HCT116 (cell line): ENCODE measurements around the gene INPP5E.

Source experiments
- ATF3 ChIP-seq: IDR thresholded peaks from 2 replicates; pipeline ENCODE4 v1.6.1; 2012
- CEBPB ChIP-seq: IDR thresholded peaks from 2 replicates; pipeline ENCODE4 v1.6.1; 2012; ENCODE audit warnings: low read depth
- CTCF ChIP-seq, 3 experiments: fragments of 200-600 bp in 1 of 3; sonication (generic) in 1 of 3; IDR thresholded peaks in 2 of 3; conservative IDR thresholded peaks in 1 of 3; 2 replicates each; pipeline ENCODE4 v1.5.1; 2012 to 2017; ENCODE audit warnings: low read depth in 2 of 3, low read length in 2 of 3, antibody characterized with exemption in 1 of 3, borderline replicate concordance in 1 of 3, control low read depth in 1 of 3, mild to moderate bottlenecking in 1 of 3, mixed read lengths in 1 of 3, mixed run types in 1 of 3, moderate library complexity in 1 of 3; ENCODE audit not compliant: insufficient read depth in 1 of 3
- EZH2 ChIP-seq: fragments of 200-600 bp; sonication (generic); IDR thresholded peaks from 2 replicates; pipeline ENCODE4 v1.6.1; 2017; ENCODE audit warnings: antibody characterized with exemption, mixed run types
- EZH2phosphoT487 ChIP-seq: fragments of 200-600 bp; IDR thresholded peaks from 2 replicates; pipeline ENCODE4 v1.6.1; 2018; ENCODE audit warnings: antibody characterized with exemption, borderline replicate concordance
- JUND ChIP-seq: IDR thresholded peaks from 2 replicates; pipeline ENCODE4 v1.6.1; 2012
- POLR2A ChIP-seq: IDR thresholded peaks from 2 replicates; pipeline ENCODE4 v1.7.0; 2011; ENCODE audit warnings: borderline replicate concordance; ENCODE audit not compliant: insufficient read depth, insufficient read length; ENCODE audit errors: extremely low read depth
- POLR2AphosphoS5 ChIP-seq: IDR thresholded peaks from 2 replicates; pipeline ENCODE4 v1.6.1; 2011; ENCODE audit warnings: mild to moderate bottlenecking, low read depth, low read length, moderate library complexity
- SIN3A ChIP-seq: IDR thresholded peaks from 2 replicates; pipeline ENCODE4 v1.6.1; 2012; ENCODE audit warnings: low read depth
- YY1 ChIP-seq: IDR thresholded peaks from 2 replicates; pipeline ENCODE4 v1.6.1; 2011; ENCODE audit warnings: low read length, low read depth, moderate library complexity, mild to moderate bottlenecking; ENCODE audit not compliant: insufficient replicate concordance; ENCODE audit errors: extremely low read depth
- ZNF274 ChIP-seq: fragments of 200-500 bp; sonication (Bioruptor generic); IDR thresholded peaks from 2 replicates; pipeline ENCODE4 v1.6.1; 2014; ENCODE audit warnings: mild to moderate bottlenecking, low read depth, low read length, inconsistent platforms
- TF ChIP-seq, protein P1 (sequence below): IDR thresholded peaks from 2 replicates; pipeline ENCODE4 v1.6.1; 2011; ENCODE audit warnings: mild to moderate bottlenecking, low read length, moderate library complexity; ENCODE audit not compliant: insufficient replicate concordance; ENCODE audit errors: extremely low read depth
- TF ChIP-seq, protein P2 (sequence below): IDR thresholded peaks from 2 replicates; pipeline ENCODE4 v1.6.1; 2012; ENCODE audit warnings: low read depth
- TF ChIP-seq, protein P3 (sequence below): IDR thresholded peaks from 2 replicates; pipeline ENCODE4 v1.6.1; 2012

DNA sequence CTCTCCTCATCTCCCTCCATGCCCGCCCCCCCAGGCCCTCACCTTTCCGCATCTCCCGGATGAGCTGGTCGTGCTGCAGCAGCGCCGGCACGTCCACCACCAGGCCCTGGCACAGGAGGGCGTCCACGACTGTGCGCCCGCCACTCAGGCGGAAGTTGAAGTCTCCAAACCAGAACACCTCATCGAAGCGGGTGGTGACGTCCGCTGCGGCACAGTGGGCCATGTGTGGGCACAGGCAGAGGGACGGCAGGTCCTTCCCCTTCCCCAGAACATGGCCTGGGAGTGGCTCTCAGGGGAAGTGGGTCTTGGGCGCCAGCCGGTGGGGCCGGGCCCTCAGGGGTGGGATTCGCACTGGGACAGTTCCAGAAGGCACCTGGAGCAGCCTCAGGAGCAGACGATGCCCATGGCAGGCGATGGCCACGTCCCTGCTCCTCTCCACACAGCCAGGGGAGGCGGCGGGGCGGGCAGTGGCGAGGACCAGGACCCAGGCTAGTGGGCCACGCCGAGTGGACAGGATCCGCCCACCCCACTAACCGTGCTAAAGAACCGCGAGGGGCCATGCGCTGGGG is 7.8 kb downstream of the INPP5E start:
- TF ChIP-seq CEBPB (no peak), POLR2AphosphoS5 (no peak), ZNF274 (no peak), CTCF (IDR thresholded peaks at IDR 0.05 in 2 of 3, conservative IDR thresholded peaks at IDR 0.05 in 1 of 3; ENCODE audit: borderline replicate concordance in 1 of 3, insufficient read depth in 1 of 3, low read depth in 2 of 3, low read length in 2 of 3) (no peak), EZH2phosphoT487 (no peak), ATF3 (no peak), SIN3A (no peak), JUND (no peak), POLR2A (no peak), YY1 (no peak), EZH2 (no peak)
- TF ChIP-seq, protein P1, sequence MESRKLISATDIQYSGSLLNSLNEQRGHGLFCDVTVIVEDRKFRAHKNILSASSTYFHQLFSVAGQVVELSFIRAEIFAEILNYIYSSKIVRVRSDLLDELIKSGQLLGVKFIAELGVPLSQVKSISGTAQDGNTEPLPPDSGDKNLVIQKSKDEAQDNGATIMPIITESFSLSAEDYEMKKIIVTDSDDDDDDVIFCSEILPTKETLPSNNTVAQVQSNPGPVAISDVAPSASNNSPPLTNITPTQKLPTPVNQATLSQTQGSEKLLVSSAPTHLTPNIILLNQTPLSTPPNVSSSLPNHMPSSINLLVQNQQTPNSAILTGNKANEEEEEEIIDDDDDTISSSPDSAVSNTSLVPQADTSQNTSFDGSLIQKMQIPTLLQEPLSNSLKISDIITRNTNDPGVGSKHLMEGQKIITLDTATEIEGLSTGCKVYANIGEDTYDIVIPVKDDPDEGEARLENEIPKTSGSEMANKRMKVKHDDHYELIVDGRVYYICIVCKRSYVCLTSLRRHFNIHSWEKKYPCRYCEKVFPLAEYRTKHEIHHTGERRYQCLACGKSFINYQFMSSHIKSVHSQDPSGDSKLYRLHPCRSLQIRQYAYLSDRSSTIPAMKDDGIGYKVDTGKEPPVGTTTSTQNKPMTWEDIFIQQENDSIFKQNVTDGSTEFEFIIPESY: no peak
- TF ChIP-seq, protein P2, sequence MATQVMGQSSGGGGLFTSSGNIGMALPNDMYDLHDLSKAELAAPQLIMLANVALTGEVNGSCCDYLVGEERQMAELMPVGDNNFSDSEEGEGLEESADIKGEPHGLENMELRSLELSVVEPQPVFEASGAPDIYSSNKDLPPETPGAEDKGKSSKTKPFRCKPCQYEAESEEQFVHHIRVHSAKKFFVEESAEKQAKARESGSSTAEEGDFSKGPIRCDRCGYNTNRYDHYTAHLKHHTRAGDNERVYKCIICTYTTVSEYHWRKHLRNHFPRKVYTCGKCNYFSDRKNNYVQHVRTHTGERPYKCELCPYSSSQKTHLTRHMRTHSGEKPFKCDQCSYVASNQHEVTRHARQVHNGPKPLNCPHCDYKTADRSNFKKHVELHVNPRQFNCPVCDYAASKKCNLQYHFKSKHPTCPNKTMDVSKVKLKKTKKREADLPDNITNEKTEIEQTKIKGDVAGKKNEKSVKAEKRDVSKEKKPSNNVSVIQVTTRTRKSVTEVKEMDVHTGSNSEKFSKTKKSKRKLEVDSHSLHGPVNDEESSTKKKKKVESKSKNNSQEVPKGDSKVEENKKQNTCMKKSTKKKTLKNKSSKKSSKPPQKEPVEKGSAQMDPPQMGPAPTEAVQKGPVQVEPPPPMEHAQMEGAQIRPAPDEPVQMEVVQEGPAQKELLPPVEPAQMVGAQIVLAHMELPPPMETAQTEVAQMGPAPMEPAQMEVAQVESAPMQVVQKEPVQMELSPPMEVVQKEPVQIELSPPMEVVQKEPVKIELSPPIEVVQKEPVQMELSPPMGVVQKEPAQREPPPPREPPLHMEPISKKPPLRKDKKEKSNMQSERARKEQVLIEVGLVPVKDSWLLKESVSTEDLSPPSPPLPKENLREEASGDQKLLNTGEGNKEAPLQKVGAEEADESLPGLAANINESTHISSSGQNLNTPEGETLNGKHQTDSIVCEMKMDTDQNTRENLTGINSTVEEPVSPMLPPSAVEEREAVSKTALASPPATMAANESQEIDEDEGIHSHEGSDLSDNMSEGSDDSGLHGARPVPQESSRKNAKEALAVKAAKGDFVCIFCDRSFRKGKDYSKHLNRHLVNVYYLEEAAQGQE: no peak
- TF ChIP-seq, protein P3, sequence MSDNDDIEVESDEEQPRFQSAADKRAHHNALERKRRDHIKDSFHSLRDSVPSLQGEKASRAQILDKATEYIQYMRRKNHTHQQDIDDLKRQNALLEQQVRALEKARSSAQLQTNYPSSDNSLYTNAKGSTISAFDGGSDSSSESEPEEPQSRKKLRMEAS: no peak
